Bronchus fibroblast of lung (primary cell): ENCODE measurements around the gene ZMAT2. TPM values are rescaled to one million over a fixed set of nuclear protein-coding genes. Genes with fewer than 3 reads are reported as not detected.

Source experiments
- total RNA-seq: library from RNA; depleted of rRNA; stranded (reverse); fragments of >200 nt; gene quantifications from 2 replicates; pipeline ENCODE4 v1.2.3, GENCODE V29; 2015

The ZMAT2 gene
- total RNA-seq, result 16.5 and 25.6 TPM in 2 replicates

GRCh38 chr5:140700177-140701144 lies at the start of gene ZMAT2:
TSS of gene ZMAT2 (plus strand) at chr5:140700447. CDS start at chr5:140700461, 14 bp downstream.

GRCh38 chr5:140664359-140665119 lies 35.7 kb upstream of the ZMAT2 start, which contains the start of gene WDR55:
TSS of gene WDR55 (plus strand) at chr5:140664904. CDS start at chr5:140664913, 9 bp downstream.

GRCh38 chr5:140673187-140673976 lies 26.9 kb upstream of the ZMAT2 start, which contains the start of gene DND1:
TSS of gene DND1 (minus strand) at chr5:140673576. CDS start at chr5:140673542, 34 bp downstream.

GRCh38 chr5:140690941-140691924 lies 9.0 kb upstream of the ZMAT2 start, which contains the start of the genes HARS1 and HARS2:
TSS of gene HARS1 (minus strand) at chr5:140691370. CDS start at chr5:140691304, 66 bp downstream.
TSS of gene HARS2 (plus strand) at chr5:140691455. CDS start at chr5:140691649, 194 bp downstream.

Other genes starting within 250 kb of the ZMAT2 start
- 1.7 and 3.9 TPM in 2 replicates for gene EIF4EBP3, start 152.8 kb upstream of the ZMAT2 start, total RNA-seq
- gene SRA1, start 143.0 kb upstream of the ZMAT2 start, total RNA-seq, result 50.7 and 58.3 TPM in 2 replicates
- gene APBB3, start 135.8 kb upstream of the ZMAT2 start, total RNA-seq, result 8.2 and 10.9 TPM in 2 replicates
- gene SLC35A4, start 135.6 kb upstream of the ZMAT2 start, total RNA-seq, result 34.9 and 38.8 TPM in 2 replicates
- 0.17 TPM in 1 of 2 replicates, not detected in the other for gene CD14, start 67.3 kb upstream of the ZMAT2 start, total RNA-seq
- 10.6 and 14.6 TPM in 2 replicates for gene TMCO6, start 61.0 kb upstream of the ZMAT2 start, total RNA-seq
- 60.2 and 73.4 TPM in 2 replicates for gene NDUFA2, start 52.8 kb upstream of the ZMAT2 start, total RNA-seq
- 58.7 and 73.3 TPM in 2 replicates for gene IK, start 52.6 kb upstream of the ZMAT2 start, total RNA-seq
- 15.9 and 17.0 TPM in 2 replicates for gene WDR55, start 35.5 kb upstream of the ZMAT2 start, total RNA-seq
- 0.15 and 0.67 TPM in 2 replicates for gene DND1, start 26.9 kb upstream of the ZMAT2 start, total RNA-seq
- 70.8 and 73.6 TPM in 2 replicates for gene HARS1, start 9.1 kb upstream of the ZMAT2 start, total RNA-seq
- 21.3 and 27.2 TPM in 2 replicates for gene HARS2, start 9.0 kb upstream of the ZMAT2 start, total RNA-seq
- gene PCDHA1, start 85.7 kb downstream of the ZMAT2 start, total RNA-seq, result not detected in 2 replicates
- not detected in 2 replicates for gene PCDHA2, start 94.4 kb downstream of the ZMAT2 start, total RNA-seq
- gene PCDHA3, start 100.6 kb downstream of the ZMAT2 start, total RNA-seq, result under 0.01 TPM in 1 of 2 replicates, not detected in the other
- gene PCDHA4, start 106.6 kb downstream of the ZMAT2 start, total RNA-seq, result under 0.01 TPM in 2 replicates
- gene PCDHA5, start 121.2 kb downstream of the ZMAT2 start, total RNA-seq, result not detected in 2 replicates
- 0.15 TPM in 1 of 2 replicates, not detected in the other for gene PCDHA6, start 127.5 kb downstream of the ZMAT2 start, total RNA-seq
- gene PCDHA7, start 133.8 kb downstream of the ZMAT2 start, total RNA-seq, result 0.15 TPM in 1 of 2 replicates, not detected in the other
- gene PCDHA8, start 140.7 kb downstream of the ZMAT2 start, total RNA-seq, result not detected in 2 replicates
- gene PCDHA9, start 147.9 kb downstream of the ZMAT2 start, total RNA-seq, result not detected in 2 replicates
- not detected in 2 replicates for gene PCDHA10, start 155.4 kb downstream of the ZMAT2 start, total RNA-seq
- not detected in 2 replicates for gene PCDHA11, start 168.5 kb downstream of the ZMAT2 start, total RNA-seq
- not detected in 2 replicates for gene PCDHA12, start 174.9 kb downstream of the ZMAT2 start, total RNA-seq
- not detected in 2 replicates for gene PCDHA13, start 181.7 kb downstream of the ZMAT2 start, total RNA-seq
- gene PCDHAC1, start 225.9 kb downstream of the ZMAT2 start, total RNA-seq, result not detected in 2 replicates